Peyer's patch (tissue), 4 donors: ENCODE results near the gene HS3ST1. TPM values are rescaled to one million over a fixed set of nuclear protein-coding genes. Genes with fewer than 3 reads are reported as not detected.
A peak's percentile ranks its signal among the peaks of the same experiment; 100 is the strongest.

Source experiments
- DNase-seq, 3 donors: peaks; one replicate each; pipeline ENCODE4 v3.0.0-alpha.2; 2017 to 2019
- H3K27ac ChIP-seq, 4 donors: fragments of 200-600 bp; sonication (generic); one replicate each; pipeline ENCODE4 v1.5.1; 2016 to 2019
- H3K27me3 ChIP-seq, 2 donors: fragments of 200-600 bp; sonication (generic); one replicate each; pipeline ENCODE4 v1.5.1; 2019
- H3K36me3 ChIP-seq, 3 donors: fragments of 200-600 bp; sonication (generic); one replicate each; pipeline ENCODE4 v1.5.1; 2016 to 2019
- H3K4me1 ChIP-seq, 4 donors: fragments of 200-600 bp; sonication (generic); one replicate each; pipeline ENCODE4 v1.5.1; 2016 to 2019
- H3K4me3 ChIP-seq, 4 donors: fragments of 200-600 bp; sonication (generic); 1 replicate in 3 of 4; 2 replicates in 1 of 4; pipeline ENCODE4 v1.5.1; 2016 to 2019; ENCODE audit warnings: mild to moderate bottlenecking in 1 of 4
- H3K9me3 ChIP-seq, 4 donors: fragments of 200-600 bp; sonication (generic); one replicate each; pipeline ENCODE4 v1.5.1; 2016 to 2019; ENCODE audit warnings: mild to moderate bottlenecking in 1 of 4
- POLR2A ChIP-seq, 2 donors: fragments of 450-650 bp; IDR thresholded peaks; one replicate each; pipeline ENCODE4 v1.5.1; 2017; ENCODE audit warnings: antibody characterized with exemption in 2 of 2, mild to moderate bottlenecking in 2 of 2, moderate library complexity in 2 of 2
- total RNA-seq, 4 donors: library from RNA; depleted of rRNA; stranded (reverse); fragments of >200 nt; gene quantifications; one replicate each; pipeline ENCODE4 v1.1.0, GENCODE V29; 2016
- TF ChIP-seq, protein P1 (sequence below), 6 experiments: fragments of 450-650 bp in 4 of 6; fragments of 200-600 bp in 2 of 6; sonication (generic) in 1 of 6; IDR thresholded peaks; one replicate each; pipeline ENCODE4 v1.5.1; 2017 to 2019; ENCODE audit warnings: antibody characterized with exemption in 6 of 6, mild to moderate bottlenecking in 3 of 6, moderate library complexity in 1 of 6

HS3ST1 gene
- total RNA-seq, 4 donors from 2014 or later: 1.3 to 15.9 (median 3.0) TPM

GRCh38 chr4:11436084-11436483, 7.4 kb upstream of the HS3ST1 start:
- TF ChIP-seq POLR2A (IDR thresholded peaks at IDR 0.05): no peak
- TF ChIP-seq, protein P1, sequence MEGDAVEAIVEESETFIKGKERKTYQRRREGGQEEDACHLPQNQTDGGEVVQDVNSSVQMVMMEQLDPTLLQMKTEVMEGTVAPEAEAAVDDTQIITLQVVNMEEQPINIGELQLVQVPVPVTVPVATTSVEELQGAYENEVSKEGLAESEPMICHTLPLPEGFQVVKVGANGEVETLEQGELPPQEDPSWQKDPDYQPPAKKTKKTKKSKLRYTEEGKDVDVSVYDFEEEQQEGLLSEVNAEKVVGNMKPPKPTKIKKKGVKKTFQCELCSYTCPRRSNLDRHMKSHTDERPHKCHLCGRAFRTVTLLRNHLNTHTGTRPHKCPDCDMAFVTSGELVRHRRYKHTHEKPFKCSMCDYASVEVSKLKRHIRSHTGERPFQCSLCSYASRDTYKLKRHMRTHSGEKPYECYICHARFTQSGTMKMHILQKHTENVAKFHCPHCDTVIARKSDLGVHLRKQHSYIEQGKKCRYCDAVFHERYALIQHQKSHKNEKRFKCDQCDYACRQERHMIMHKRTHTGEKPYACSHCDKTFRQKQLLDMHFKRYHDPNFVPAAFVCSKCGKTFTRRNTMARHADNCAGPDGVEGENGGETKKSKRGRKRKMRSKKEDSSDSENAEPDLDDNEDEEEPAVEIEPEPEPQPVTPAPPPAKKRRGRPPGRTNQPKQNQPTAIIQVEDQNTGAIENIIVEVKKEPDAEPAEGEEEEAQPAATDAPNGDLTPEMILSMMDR (IDR thresholded peaks at IDR 0.05): no peak
- no peak for DNase-seq
- Histone ChIP-seq H3K27me3 (no peaks in the 10 kb centered on the region), H3K9me3 (no peaks in the 10 kb centered on the region), H3K4me1 (no peaks in the 10 kb centered on the region), H3K36me3 (peaks cover 0 to 3% (median 0%) of the 10 kb centered on the region in 3 donors), H3K4me3 (no peak overlapping the region), H3K27ac (peak overlapping the region in 1 of 4 donors; percentile 59)

- Histone ChIP-seq H3K9me3 (no peaks in the 10 kb centered on the region), H3K4me3 (no peak overlapping the region), H3K36me3 (peaks cover 0 to 3% (median 0%) of the 10 kb centered on the region in 3 donors), H3K4me1 (no peaks in the 10 kb centered on the region), H3K27me3 (no peaks in the 10 kb centered on the region), H3K27ac (peak overlapping the region in 1 of 4 donors; percentile 59)
- TF ChIP-seq, protein P1 (IDR thresholded peaks at IDR 0.05): no peak
- no peak for TF ChIP-seq POLR2A (IDR thresholded peaks at IDR 0.05)
- no peak for DNase-seq
Observed at GRCh38 chr4:11435557-11435956, 6.9 kb upstream of the HS3ST1 start.

DNA sequence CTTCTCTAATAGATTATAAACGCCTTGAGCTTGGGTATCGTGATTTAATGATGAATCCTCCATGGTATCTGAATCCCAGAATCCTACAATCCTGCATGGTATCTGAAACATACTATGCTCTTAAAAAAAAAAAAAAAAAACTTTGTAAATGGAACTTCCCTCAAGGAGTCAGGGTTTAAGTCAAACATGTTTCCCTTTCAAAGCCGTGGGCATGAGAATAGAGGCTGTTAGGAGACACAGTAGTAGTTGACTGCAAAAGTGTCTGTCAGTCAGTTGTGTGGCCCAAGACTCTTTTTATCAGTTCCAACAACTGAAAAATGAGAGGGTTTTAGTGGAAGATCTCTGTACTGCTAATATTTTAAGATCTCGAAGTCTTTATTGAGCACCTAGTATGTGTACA, 2.4 kb upstream of the HS3ST1 start:
- TF ChIP-seq, protein P1 (IDR thresholded peaks at IDR 0.05): no peak
- no peak for TF ChIP-seq POLR2A (IDR thresholded peaks at IDR 0.05)
- no peak for DNase-seq
- H3K27ac ChIP-seq: peak overlapping the region in 1 of 4 donors; percentile 1
- peaks cover 0 to 13% (median 0%) of the 10 kb centered on the region in 4 donors for H3K4me1 ChIP-seq
- H3K36me3 ChIP-seq: no peaks in the 10 kb centered on the region
- no peaks in the 10 kb centered on the region for H3K27me3 ChIP-seq
- no peak overlapping the region for H3K4me3 ChIP-seq
- no peaks in the 10 kb centered on the region for H3K9me3 ChIP-seq

GRCh38 chr4:11430536-11430935, 1.8 kb upstream of the HS3ST1 start:
- no peaks in the 10 kb centered on the region for H3K9me3 ChIP-seq
- no peaks in the 10 kb centered on the region for H3K36me3 ChIP-seq
- H3K4me3 ChIP-seq: peak overlapping the region in 1 of 4 donors; percentile 74
- H3K27ac ChIP-seq: no peak overlapping the region
- peaks cover 0 to 13% (median 0%) of the 10 kb centered on the region in 4 donors for H3K4me1 ChIP-seq
- DNase-seq: no peak
- H3K27me3 ChIP-seq: no peaks in the 10 kb centered on the region
- TF ChIP-seq, protein P1 (IDR thresholded peaks at IDR 0.05): no peak
- TF ChIP-seq POLR2A (IDR thresholded peaks at IDR 0.05): no peak

DNA sequence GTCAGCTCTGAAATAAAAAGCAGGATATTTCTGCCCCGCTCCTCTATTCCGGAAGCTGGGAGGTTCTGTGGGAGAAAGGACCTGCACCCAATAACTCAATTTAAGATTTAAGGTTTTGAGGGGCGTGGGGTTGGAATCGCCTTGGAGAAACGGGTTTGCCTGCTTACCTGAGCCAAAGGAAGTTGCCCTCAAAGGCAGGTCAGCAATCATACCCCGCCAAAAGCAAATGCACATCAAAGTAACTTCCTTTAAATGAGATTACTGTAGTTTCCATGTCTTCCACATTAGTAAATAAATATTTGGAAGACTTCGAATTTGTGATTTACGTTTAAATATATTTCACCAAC, 978 bp upstream of the HS3ST1 start:
- no peak for TF ChIP-seq POLR2A (IDR thresholded peaks at IDR 0.05)
- TF ChIP-seq, protein P1 (IDR thresholded peaks at IDR 0.05): no peak
- Histone ChIP-seq H3K27me3 (no peaks in the 10 kb centered on the region), H3K4me3 (peak overlapping the region; percentile 54 to 76 (median 67)), H3K36me3 (no peaks in the 10 kb centered on the region), H3K4me1 (peaks cover 0 to 13% (median 0%) of the 10 kb centered on the region in 4 donors), H3K27ac (peak overlapping the region; percentile 74 to 93 (median 82)), H3K9me3 (no peaks in the 10 kb centered on the region)
- peak in 1 of 3 donors; percentile 47 for DNase-seq
